ENCODE measurements around the gene ANO3.

The ANO3 gene

DNA sequence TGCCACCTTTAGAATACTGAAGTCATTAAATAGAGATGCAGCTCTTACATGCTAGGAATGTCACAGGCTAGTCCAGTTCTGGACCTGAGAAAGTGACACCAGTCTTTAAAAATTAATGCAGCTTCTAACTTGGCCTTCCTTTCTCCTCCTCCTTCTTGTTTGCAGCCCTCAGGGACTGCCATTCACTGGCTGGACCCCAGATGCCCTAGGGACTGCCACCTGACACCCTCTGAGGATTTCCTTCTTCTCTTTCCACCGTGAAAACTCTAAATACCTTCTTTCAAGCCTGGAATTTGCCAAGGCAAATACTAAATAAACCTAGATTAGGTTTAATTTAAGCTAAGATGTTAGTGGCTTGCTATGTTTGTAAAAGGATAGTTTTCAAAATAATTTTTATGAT, 161.7 kb downstream of the ANO3 start:
- DNase-seq (ENCODE audit: low read depth), result no peak

- no peak for DNase-seq (ENCODE audit: low read depth)
These were observed 175.3 kb downstream of the ANO3 start for GRCh38 chr11:26507229-26507628.

DNA sequence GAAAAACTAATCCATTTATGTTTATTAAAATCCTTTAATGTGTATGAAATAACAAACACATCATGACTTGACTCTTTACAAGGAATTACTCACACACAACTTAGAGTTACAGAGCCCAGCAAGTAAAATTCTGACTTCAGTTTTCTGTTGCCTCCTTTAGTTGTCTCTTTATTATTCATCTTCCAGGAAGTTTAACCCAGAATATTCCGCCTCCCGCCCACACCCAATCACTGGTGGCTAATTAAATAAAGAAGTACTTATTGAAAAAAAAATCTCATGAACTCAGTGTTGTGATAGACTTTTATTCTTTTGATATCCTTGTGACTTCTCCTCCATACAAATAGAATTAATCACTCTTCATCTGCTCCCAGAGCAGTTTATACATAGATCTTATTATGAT, 178.2 kb downstream of the ANO3 start:
- DNase-seq (ENCODE audit: low read depth), result no peak

- DNase-seq (ENCODE audit: low read depth), result no peak
These were observed 178.8 kb downstream of the ANO3 start for GRCh38 chr11:26510756-26511155.

GRCh38 chr11:26512196-26512595, 180.3 kb downstream of the ANO3 start:
- no peak for DNase-seq (ENCODE audit: low read depth)

- no peak for DNase-seq (ENCODE audit: low read depth)
These were observed 187.5 kb downstream of the ANO3 start for GRCh38 chr11:26519469-26519868.

GRCh38 chr11:26522912-26523610, 191.1 kb downstream of the ANO3 start:
- no peak for DNase-seq (ENCODE audit: low read depth)

DNA sequence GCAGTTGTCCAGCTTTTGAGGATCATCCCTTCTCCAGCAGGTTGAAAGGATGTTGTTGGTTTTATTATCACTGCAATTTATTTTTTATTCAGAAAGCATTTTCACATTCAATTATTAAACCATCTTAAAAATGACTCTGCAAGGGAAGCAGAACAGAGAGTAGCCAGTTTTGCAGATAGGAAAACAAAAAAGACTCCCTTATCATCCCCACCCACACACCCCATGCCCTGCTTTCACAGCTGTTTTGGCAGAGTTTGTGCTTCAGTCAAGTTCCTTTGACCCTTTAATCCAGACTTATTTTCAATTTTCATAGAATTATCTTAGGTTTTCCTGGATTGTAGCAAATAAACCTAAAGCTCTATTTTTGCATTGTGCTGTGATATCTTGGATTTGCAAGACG, 195.8 kb downstream of the ANO3 start:
- no peak for DNase-seq (ENCODE audit: low read depth)

DNA sequence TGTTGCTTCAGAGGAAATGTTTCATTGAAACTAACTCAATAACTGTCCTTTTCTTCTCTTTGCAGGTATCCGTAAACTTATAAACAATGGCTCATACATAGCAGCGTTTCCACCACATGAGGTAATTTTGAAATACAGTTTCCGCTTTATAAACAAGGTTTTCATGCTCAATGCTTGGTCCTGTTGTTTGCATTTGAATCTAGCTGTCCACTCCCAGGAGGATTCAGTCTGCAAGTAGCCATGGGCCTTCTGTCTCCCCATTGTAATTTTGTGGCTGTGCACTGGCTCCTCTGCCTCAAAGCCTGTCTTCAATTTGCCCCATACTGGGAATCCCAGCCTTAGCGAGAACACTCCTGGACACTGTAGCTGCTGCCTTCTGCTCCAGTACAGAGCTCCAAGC, 205.4 kb downstream of the ANO3 start:
- DNase-seq (ENCODE audit: low read depth), result no peak

- no peak for DNase-seq (ENCODE audit: low read depth)
These were observed 207.6 kb downstream of the ANO3 start for GRCh38 chr11:26539517-26539916.

GRCh38 chr11:26541870-26542269, 209.9 kb downstream of the ANO3 start:
- no peak for DNase-seq (ENCODE audit: low read depth)

- no peak for DNase-seq (ENCODE audit: low read depth)
These were observed 217.2 kb downstream of the ANO3 start for GRCh38 chr11:26549176-26549575.

DNA sequence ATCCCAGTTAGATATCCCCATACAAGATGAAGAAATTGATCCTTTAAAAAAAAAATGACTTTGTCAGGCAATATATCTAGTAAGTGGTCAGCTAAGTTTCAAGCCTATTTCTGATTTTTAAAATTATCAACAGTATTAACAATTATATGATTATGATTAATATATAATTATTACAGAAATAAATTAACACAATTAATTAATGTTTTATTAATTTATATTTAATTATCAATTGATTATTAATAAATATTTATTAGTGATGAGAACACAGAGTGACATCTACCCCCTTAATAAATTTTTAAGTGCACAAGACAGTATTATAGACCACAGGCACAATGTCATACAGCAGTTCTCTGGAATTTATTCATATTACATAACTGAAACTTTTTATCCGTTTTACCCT, 218.1 kb downstream of the ANO3 start:
- no peak for DNase-seq (ENCODE audit: low read depth)

DNA sequence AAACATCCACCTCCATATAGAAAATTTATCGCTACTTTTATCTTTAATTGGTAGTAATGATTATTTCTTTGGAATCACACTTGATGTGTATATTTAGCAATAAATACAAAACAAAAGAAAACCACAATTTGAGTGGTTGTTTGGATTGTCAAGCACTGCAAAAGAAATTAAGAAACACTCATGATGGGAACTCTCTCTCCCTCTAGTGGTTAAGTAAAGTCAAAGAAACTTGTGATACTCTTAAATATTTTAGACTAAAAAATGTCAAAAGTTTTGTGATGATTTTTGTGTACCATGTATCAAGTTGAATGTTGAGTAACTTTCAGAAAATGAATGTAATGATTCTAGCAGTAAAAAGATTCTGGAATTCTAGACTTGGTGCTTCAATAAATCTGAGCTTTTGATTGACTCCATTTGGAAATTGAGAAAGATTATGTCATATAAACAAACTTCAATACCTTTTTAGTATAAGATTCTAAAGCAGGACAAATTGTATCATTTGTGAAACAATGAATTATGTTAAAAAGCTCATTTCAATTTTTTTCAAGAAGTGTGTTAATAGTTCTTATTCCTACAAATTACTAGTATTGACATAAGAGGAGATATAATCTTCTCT, 219.4 kb downstream of the ANO3 start:
- no peak for DNase-seq (ENCODE audit: low read depth)

GRCh38 chr11:26553182-26553581, 221.3 kb downstream of the ANO3 start:
- no peak for DNase-seq (ENCODE audit: low read depth)

- no peak for DNase-seq (ENCODE audit: low read depth)
These were observed 222.5 kb downstream of the ANO3 start for GRCh38 chr11:26554455-26554854.

- DNase-seq (ENCODE audit: low read depth), result no peak
These were observed 224.7 kb downstream of the ANO3 start for GRCh38 chr11:26556582-26556981.

DNA sequence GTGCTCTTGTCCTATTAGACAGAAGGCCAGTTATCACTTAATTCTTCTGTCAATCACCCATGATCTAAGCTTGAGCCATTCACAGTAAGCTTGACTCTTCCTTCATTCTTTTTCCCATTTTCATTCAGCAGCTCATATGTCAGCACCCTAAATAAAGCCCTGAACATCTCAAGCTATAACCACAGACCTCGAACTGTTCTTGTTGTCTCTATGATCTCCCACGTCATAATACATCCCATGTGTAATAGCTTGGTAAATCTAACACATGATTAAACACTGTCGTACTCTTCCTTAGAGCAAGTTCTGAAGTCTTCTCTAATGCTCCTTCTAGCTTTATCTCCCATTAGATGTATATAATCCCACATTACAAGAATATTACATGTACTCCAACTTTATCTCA, 225.7 kb downstream of the ANO3 start:
- no peak for DNase-seq (ENCODE audit: low read depth)

GRCh38 chr11:26558190-26558589, 226.3 kb downstream of the ANO3 start:
- DNase-seq (ENCODE audit: low read depth), result no peak

GRCh38 chr11:26569646-26570045, 237.7 kb downstream of the ANO3 start:
- DNase-seq (ENCODE audit: low read depth), result no peak

- no peak for DNase-seq (ENCODE audit: low read depth)
These were observed 240.1 kb downstream of the ANO3 start, which contains the start of gene MUC15 for GRCh38 chr11:26571861-26572654. MUC15 (minus strand) TSS chr11:26572263; CDS start chr11:26567094, 5,169 bp downstream.

DNA sequence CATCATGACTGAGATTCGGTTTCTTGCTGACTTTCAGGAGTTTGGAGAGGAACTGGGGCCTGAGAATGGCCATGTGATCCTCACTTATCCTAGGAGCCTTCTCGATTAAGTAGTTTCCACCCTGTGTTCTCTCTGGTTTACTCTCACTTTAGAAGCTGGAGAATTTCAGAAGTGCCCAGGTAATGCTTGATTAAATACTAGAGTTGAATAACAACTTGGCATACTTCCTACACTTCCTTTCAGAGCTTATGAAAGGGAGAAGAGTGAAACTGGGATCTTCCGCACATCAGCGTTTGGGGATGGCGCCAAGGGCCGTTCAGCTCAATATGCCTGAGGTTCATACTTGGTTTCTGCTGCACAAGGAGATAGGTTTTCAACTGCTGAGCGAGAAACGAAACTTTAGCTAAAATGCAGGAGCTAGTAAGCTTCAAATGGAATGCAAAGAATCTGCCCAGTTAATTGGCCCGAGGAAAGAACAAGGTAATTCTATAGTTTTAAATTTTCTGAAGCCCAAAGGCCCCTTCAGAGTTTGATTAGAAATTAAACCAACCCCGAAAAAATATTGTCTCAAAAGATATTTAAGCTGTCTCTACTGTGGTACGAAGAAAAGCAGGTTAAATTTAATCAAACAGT, 241.0 kb downstream of the ANO3 start:
- no peak for DNase-seq (ENCODE audit: low read depth)

DNA sequence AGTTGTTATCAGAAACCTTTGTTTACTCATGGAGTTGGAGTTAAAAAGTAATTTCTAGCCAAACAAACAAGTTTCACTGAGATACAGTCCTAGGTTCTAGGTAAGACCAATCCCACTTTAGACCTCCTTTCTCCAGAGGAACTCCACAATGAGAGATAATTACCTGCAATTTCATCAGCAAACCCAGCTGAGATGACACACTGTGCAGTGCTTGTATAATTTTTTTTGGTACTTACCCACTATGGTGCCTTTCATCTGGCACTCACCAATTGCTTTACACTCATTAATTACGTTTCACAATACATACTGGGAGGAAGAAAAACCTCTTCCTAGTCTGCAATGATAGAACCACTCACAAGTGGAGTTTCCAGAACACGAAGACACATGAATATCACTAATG, 242.0 kb downstream of the ANO3 start:
- no peak for DNase-seq (ENCODE audit: low read depth)
